Measurements from ENCODE around the gene SCUBE2.

The SCUBE2 gene

GRCh38 chr11:9046481-9046880 lies 44.9 kb downstream of the SCUBE2 start:
- H3K9me3 Mint-ChIP-seq: no peaks in the 10 kb centered on the region
- H3K4me3 Mint-ChIP-seq: no peak overlapping the region
- H3K27me3 Mint-ChIP-seq: no peaks in the 10 kb centered on the region
- no peak for DNase-seq
- no peak for ATAC-seq
- no peak overlapping the region for H3K27ac Mint-ChIP-seq
- H3K4me1 Mint-ChIP-seq: no peaks in the 10 kb centered on the region

- ATAC-seq (no peak), DNase-seq (no peak)
- Mint-ChIP-seq H3K4me1 (no peaks in the 10 kb centered on the region), H3K27me3 (peaks cover 8% of the 10 kb centered on the region), H3K4me3 (no peak overlapping the region), H3K27ac (no peak overlapping the region), H3K9me3 (no peaks in the 10 kb centered on the region)
These were observed 48.9 kb downstream of the SCUBE2 start for GRCh38 chr11:9042488-9042887.

GRCh38 chr11:9041747-9042146 lies 49.7 kb downstream of the SCUBE2 start:
- H3K27ac Mint-ChIP-seq: no peak overlapping the region
- no peak for DNase-seq
- no peak overlapping the region for H3K4me3 Mint-ChIP-seq
- no peak for ATAC-seq
- peaks cover 8% of the 10 kb centered on the region for H3K27me3 Mint-ChIP-seq
- no peaks in the 10 kb centered on the region for H3K9me3 Mint-ChIP-seq
- H3K4me1 Mint-ChIP-seq: no peaks in the 10 kb centered on the region

GRCh38 chr11:9040410-9040809 lies 51.0 kb downstream of the SCUBE2 start:
- no peak for ATAC-seq
- no peaks in the 10 kb centered on the region for H3K4me1 Mint-ChIP-seq
- H3K9me3 Mint-ChIP-seq: no peaks in the 10 kb centered on the region
- no peak overlapping the region for H3K27ac Mint-ChIP-seq
- H3K27me3 Mint-ChIP-seq: peaks cover 8% of the 10 kb centered on the region
- H3K4me3 Mint-ChIP-seq: no peak overlapping the region
- DNase-seq: no peak

GRCh38 chr11:9039863-9040262 lies 51.5 kb downstream of the SCUBE2 start:
- Mint-ChIP-seq H3K9me3 (no peaks in the 10 kb centered on the region), H3K27me3 (peaks cover 8% of the 10 kb centered on the region), H3K4me3 (no peak overlapping the region), H3K27ac (no peak overlapping the region), H3K4me1 (no peaks in the 10 kb centered on the region)
- ATAC-seq (no peak), DNase-seq (no peak)

GRCh38 chr11:9039198-9039597 lies 52.2 kb downstream of the SCUBE2 start:
- ATAC-seq: no peak
- no peak for DNase-seq
- Mint-ChIP-seq H3K4me1 (no peaks in the 10 kb centered on the region), H3K27me3 (peaks cover 8% of the 10 kb centered on the region), H3K27ac (peak overlapping the region in 1 of 2 donors; percentile 46), H3K9me3 (no peaks in the 10 kb centered on the region), H3K4me3 (no peak overlapping the region)

- peaks cover 8% of the 10 kb centered on the region for H3K27me3 Mint-ChIP-seq
- no peak overlapping the region for H3K27ac Mint-ChIP-seq
- DNase-seq: no peak
- H3K4me1 Mint-ChIP-seq: no peaks in the 10 kb centered on the region
- ATAC-seq: no peak
- H3K4me3 Mint-ChIP-seq: no peak overlapping the region
- no peaks in the 10 kb centered on the region for H3K9me3 Mint-ChIP-seq
These were observed 52.9 kb downstream of the SCUBE2 start for GRCh38 chr11:9038541-9038940.

- Mint-ChIP-seq H3K27ac (peak overlapping the region in 1 of 2 donors; percentile 4), H3K9me3 (no peaks in the 10 kb centered on the region), H3K27me3 (peaks cover 8% of the 10 kb centered on the region), H3K4me1 (no peaks in the 10 kb centered on the region), H3K4me3 (no peak overlapping the region)
- no peak for DNase-seq
- ATAC-seq: no peak
These were observed 53.4 kb downstream of the SCUBE2 start for GRCh38 chr11:9037963-9038362.

- ATAC-seq (no peak), DNase-seq (no peak)
- Mint-ChIP-seq H3K4me1 (no peaks in the 10 kb centered on the region), H3K27me3 (peaks cover 8% of the 10 kb centered on the region), H3K9me3 (no peaks in the 10 kb centered on the region), H3K4me3 (no peak overlapping the region), H3K27ac (no peak overlapping the region)
These were observed 54.2 kb downstream of the SCUBE2 start for GRCh38 chr11:9037046-9037780.

- Mint-ChIP-seq H3K4me1 (no peaks in the 10 kb centered on the region), H3K27me3 (no peaks in the 10 kb centered on the region), H3K27ac (no peak overlapping the region), H3K9me3 (no peaks in the 10 kb centered on the region), H3K4me3 (no peak overlapping the region)
- ATAC-seq: no peak
- DNase-seq: no peak
These were observed 60.8 kb downstream of the SCUBE2 start for GRCh38 chr11:9030601-9031000.

- ATAC-seq (no peak), DNase-seq (no peak)
- no peaks in the 10 kb centered on the region for H3K27me3 Mint-ChIP-seq
- H3K9me3 Mint-ChIP-seq: no peaks in the 10 kb centered on the region
- no peaks in the 10 kb centered on the region for H3K4me1 Mint-ChIP-seq
- H3K4me3 Mint-ChIP-seq: no peak overlapping the region
- H3K27ac Mint-ChIP-seq: peak overlapping the region in 1 of 2 donors; percentile 0
These were observed 62.0 kb downstream of the SCUBE2 start for GRCh38 chr11:9029422-9029821.

GRCh38 chr11:9028581-9028980 lies 62.8 kb downstream of the SCUBE2 start:
- no peaks in the 10 kb centered on the region for H3K27me3 Mint-ChIP-seq
- no peak for ATAC-seq
- no peak overlapping the region for H3K27ac Mint-ChIP-seq
- H3K9me3 Mint-ChIP-seq: no peaks in the 10 kb centered on the region
- no peak for DNase-seq
- no peak overlapping the region for H3K4me3 Mint-ChIP-seq
- no peaks in the 10 kb centered on the region for H3K4me1 Mint-ChIP-seq

- H3K4me3 Mint-ChIP-seq: no peak overlapping the region
- H3K4me1 Mint-ChIP-seq: peaks cover 5% of the 10 kb centered on the region
- ATAC-seq (no peak), DNase-seq (no peak)
- no peak overlapping the region for H3K27ac Mint-ChIP-seq
- peaks cover 9% of the 10 kb centered on the region for H3K27me3 Mint-ChIP-seq
- no peaks in the 10 kb centered on the region for H3K9me3 Mint-ChIP-seq
These were observed 66.1 kb downstream of the SCUBE2 start for GRCh38 chr11:9025101-9025850.

- peaks cover 5% of the 10 kb centered on the region for H3K4me1 Mint-ChIP-seq
- no peak overlapping the region for H3K27ac Mint-ChIP-seq
These were observed 68.3 kb downstream of the SCUBE2 start for GRCh38 chr11:9022961-9023680.

GRCh38 chr11:9020916-9021315 lies 70.5 kb downstream of the SCUBE2 start:
- ATAC-seq (no peak), DNase-seq (no peak)
- Mint-ChIP-seq H3K4me1 (peaks cover 16% of the 10 kb centered on the region), H3K27ac (no peak overlapping the region), H3K9me3 (no peaks in the 10 kb centered on the region), H3K4me3 (no peak overlapping the region), H3K27me3 (peaks cover 9% of the 10 kb centered on the region)

More at GRCh38 chr11:9022961-9023680, 68.3 kb downstream of the SCUBE2 start:
- Mint-ChIP-seq H3K4me3 (no peak overlapping the region), H3K9me3 (no peaks in the 10 kb centered on the region), H3K27me3 (peaks cover 9% of the 10 kb centered on the region)
- no peak for DNase-seq
- ATAC-seq: no peak

- Mint-ChIP-seq H3K27ac (no peak overlapping the region), H3K4me1 (peaks cover 16% of the 10 kb centered on the region), H3K4me3 (no peak overlapping the region), H3K27me3 (peaks cover 9% of the 10 kb centered on the region), H3K9me3 (no peaks in the 10 kb centered on the region)
- ATAC-seq: no peak
- no peak for DNase-seq
These were observed 71.5 kb downstream of the SCUBE2 start for GRCh38 chr11:9019861-9020260.

Measured in stimulated activated naive CD8-positive, alpha-beta T cell treated with anti-CD3 and anti-CD28 coated beads, Interleukin-15, amount 100 ng/mL, for 72 hours (primary cell).